Frontal cortex (tissue), 4 donors: ENCODE data around the gene WDR33. TPM values are rescaled to one million over a fixed set of nuclear protein-coding genes. Genes with fewer than 3 reads are reported as not detected.

Source experiments
- DNase-seq, 2 donors: peaks; one replicate each; pipeline ENCODE4 v3.0.0; 2012; ENCODE audit warnings: low spot score in 2 of 2
- FAIRE-seq: peaks from 2 replicates; lab custom pipeline; 2012; peaks lifted over from hg19 to GRCh38; lab: Jason Lieb, UNC
- total RNA-seq: library from RNA; depleted of rRNA; stranded (reverse); fragments of >200 nt; gene quantifications from one replicate; pipeline ENCODE4 v1.2.3, GENCODE V29; 2014
- donor health status: control.
- donor health status: control.
- donor health status: control.

The WDR33 gene
- total RNA-seq, 1 donor from 2014 or later = 74.6 TPM

- FAIRE-seq (no peak), DNase-seq (no peak)
Measured at GRCh38 chr2:127662937-127663565, 147.9 kb downstream of the WDR33 start.

GRCh38 chr2:127661949-127662510 is 148.9 kb downstream of the WDR33 start:
- FAIRE-seq = no peak
- DNase-seq = no peak

DNA sequence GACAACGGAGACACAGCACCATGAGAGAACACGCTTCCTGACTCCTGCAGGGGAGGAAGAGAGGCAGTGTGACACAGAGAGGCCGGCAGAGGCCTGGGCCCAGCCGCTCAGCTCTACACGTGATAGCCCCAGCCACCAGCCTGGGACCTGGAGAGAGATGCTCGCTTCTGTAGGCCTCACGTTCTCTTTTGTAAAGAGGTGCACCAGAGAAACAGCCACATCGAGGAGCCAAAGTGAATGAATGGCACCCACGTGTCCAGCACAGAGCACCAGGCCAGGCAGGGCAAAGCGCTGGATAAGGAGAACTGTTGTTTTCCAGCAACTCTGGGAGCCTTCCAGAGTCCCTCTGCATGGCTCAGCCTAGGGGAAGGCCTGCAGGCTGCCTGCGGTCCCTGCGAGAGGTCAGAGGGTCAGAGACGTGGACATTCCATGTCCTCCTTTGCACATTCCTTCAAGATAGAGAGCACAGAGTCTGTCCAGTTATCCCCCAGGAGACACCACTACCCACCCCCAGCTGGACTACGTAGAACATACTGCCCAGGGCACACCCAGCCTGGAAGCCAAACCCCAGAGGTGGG is 149.8 kb downstream of the WDR33 start:
- DNase-seq (peak in 1 of 2 donors; percentile 70), FAIRE-seq (no peak)

DNA sequence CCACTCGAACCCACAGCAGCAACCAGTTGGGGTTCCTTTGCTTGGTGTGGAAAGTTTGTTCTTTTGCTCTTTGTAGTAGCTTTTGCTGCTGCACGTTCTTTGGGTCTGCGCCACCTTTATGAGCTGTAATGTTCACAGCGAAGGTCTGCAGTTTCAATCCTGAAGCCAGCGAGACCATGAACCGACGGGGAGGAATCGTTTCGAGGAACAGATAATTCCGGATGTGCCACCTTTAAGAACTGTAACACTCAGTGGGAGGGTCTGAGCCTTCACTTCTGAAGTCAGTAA is 150.7 kb downstream of the WDR33 start:
- DNase-seq (no peak), FAIRE-seq (no peak)

GRCh38 chr2:127659408-127660290 is 151.3 kb downstream of the WDR33 start:
- DNase-seq = no peak
- no peak for FAIRE-seq

DNA sequence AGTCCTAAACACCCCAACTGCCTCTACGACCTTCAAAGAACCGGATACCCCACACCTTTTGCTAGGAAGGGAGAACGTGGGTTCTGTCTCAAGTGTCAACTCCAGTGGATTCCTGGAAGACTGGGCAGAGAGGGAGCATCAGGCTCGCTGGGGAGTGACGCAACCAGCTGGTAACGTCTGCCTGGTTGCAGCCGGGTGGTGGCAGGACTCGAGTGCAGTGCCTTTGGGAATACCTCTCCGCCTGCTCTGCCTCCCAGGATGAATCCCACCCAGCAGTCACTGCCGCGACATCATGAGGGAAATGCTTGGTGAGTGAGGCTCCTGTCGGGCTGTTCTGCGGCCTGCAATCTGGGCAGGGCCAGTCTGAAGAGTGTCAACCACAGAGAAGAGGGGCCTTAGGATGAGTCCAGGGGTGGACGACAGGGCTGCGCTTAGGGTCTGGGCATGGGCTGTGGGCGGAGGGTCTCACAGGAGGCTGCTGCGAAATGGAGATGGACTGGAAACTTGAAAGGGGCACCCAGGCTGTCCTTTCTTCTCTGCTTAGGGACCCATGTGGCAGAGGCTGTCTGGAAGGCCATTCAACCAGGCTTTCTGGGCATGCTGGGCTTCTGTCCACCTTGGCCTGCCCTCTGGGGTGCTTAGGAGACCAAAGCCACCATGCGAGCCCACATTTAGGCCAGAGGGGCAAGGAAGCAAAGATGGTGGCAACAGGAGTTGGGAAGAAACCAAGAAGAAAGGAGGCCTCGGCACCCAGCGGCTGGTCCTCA is 152.1 kb downstream of the WDR33 start:
- FAIRE-seq = no peak

DNA sequence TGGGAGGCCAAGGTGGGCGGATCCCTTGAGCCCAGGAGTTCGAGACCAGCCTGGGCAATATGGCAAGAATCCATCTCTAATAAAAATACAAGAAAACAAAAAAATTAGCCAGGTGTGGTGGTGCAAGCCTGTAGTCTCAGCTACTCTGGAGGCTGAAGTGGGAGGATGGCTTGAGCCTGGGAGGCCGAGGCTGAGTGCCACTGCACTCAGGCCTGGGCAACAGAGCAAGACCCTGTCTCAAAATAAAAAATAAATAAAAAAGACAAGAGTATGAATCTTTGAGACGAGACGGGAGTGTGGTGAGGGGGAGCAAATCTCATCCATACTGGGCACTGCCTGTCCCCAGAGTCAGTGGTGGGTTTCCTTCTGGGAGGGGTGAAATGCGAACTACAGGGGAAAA is 152.8 kb downstream of the WDR33 start:
- FAIRE-seq = no peak
- DNase-seq = no peak

More for the DNA sequence above, 152.1 kb downstream of the WDR33 start:
- DNase-seq = no peak

GRCh38 chr2:127657232-127657595 is 153.8 kb downstream of the WDR33 start:
- FAIRE-seq (no peak), DNase-seq (no peak)

- FAIRE-seq (no peak), DNase-seq (no peak)
Measured at GRCh38 chr2:127656569-127657231, 154.3 kb downstream of the WDR33 start.

GRCh38 chr2:127655209-127656073 is 155.5 kb downstream of the WDR33 start:
- no peak for DNase-seq
- FAIRE-seq = no peak

DNA sequence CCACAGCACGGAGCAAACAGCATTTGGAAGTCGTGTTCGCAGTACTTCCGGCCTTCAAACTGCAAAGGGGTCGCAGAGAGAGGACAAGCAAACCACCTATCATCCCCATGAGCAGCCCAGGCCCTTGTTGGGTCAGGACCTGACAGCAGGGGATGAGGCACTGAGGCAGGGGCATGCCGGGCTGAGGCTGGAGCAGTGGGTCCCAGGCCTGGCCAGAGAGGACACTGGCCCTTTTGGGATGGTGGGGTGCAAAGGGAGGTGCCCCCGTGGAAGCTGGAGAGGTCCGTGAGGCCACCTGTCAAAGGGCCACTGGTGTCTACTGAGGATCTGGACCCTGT is 156.2 kb downstream of the WDR33 start:
- FAIRE-seq (no peak), DNase-seq (no peak)

DNA sequence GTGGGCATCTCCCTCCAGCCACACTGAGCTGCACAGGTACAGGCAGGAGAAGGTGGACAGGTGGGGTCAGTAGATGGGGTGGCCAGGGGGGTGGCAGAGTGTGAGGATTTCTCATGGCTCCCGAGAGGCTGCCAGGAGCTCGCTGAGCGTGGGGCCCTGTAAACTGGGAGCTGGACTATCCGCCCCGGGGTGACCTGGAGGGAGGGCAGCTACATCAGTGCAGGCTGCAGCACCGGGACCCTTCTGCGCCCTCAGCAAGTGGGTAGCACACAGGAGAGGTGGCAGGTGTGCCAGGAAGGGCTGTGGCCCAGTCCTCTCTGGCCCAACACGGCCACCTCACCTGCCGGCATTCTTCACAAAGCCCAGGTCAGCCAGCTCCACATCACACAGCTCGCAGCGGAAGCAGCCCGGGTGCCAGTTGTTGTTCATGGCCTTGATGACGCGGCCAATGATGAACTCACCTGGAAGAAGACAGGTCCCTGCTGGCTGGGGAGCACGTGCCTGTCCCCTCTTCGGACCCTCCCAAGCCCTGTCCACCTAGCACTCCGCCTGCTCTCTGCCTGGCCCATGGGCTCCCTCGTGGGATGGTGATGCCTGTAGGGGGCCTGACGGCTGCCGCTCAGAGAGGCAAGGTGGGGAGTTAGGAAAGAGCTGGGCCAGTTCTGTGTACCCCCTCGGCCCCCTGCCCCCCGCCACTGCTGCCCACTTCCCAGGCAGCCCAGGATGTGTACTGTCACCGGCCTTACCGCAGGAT is 156.7 kb downstream of the WDR33 start:
- DNase-seq = no peak
- FAIRE-seq = no peak

DNA sequence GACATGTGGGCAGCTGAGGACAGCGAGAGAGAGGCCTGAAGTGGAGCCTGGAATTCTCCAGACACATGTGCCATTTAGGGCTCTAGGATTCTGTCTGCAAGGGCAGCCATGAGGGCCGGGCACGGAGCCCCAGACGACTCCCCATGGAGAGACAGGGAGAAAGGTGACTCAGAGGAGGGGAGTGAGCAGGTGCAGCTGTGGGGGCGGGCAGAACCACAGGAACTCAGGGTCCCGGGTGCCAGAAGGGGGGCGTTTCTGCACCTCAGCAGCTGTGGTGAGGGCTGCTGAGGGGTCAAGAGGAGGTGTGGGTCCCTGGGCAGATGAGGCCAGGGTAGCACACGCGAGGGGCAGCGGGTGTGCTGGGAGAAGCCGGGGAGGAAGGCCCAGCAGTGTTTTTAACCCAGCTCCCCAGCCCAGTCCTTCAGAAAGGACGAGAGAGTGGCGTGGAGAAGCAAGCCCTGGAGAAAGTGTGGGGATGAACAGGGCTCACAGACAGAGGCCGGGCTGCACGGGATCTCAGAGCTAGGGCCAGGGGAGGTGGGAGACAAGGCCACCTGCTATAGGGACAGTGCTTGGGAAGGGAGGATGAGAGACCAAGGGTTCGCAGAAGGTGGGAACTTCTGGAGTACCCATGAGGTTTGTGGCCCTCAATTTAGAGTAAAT is 157.4 kb downstream of the WDR33 start:
- FAIRE-seq = no peak
- DNase-seq = no peak

DNA sequence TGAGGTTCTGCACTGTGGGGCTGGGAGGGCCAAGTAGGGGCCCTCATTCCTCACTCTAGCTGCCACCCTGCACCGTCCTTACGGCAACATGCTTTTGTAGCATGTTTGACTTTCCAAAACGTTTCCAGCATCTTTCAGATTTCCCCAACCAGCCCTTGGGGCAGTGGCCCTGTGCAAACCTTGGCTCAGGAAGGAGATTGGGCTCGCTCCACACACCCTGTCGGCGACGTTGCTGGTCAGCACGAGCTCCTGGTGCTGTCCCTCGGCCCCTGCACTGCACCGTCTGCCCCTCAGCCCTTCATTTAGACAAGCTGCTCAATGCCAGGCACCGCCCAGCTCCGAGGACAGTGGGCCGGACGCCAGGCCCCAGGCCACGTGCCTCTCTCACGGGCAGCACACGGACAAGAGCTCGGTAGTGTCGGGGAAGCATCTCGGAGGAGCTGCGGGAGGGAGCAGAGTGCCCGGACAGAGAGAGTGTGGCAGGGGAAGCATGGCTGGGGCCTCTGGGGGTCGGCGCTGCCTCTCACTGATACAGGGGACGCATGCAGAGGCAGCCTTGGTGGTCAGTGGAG is 158.1 kb downstream of the WDR33 start:
- FAIRE-seq (no peak), DNase-seq (no peak)

- no peak for FAIRE-seq
- DNase-seq = no peak
Measured at GRCh38 chr2:127651971-127652550, 158.9 kb downstream of the WDR33 start.

GRCh38 chr2:127651381-127651809 is 159.6 kb downstream of the WDR33 start:
- FAIRE-seq (no peak), DNase-seq (no peak)
